Chondrocyte (in vitro differentiated cells): ENCODE measurements around the gene DCK. TPM values are rescaled to one million over a fixed set of nuclear protein-coding genes. Genes with fewer than 3 reads are reported as not detected.
"Not testable (repeated sequence)": the region's sequence is repeated elsewhere in the genome, so short reads cannot be mapped to it uniquely, and the experiment has no call there.

Experiments used
- DNase-seq: peaks from one replicate; pipeline ENCODE4 v3.0.0; 2021; ENCODE audit warnings: mixed read lengths, low spot score
- H3K27ac Mint-ChIP-seq: one replicate; pipeline ENCODE4 v1.8.0; 2021; ENCODE audit warnings: mild to moderate bottlenecking, moderate library complexity, mixed read lengths; ENCODE audit not compliant: unreplicated experiment
- H3K27me3 Mint-ChIP-seq: 2 replicates; pipeline ENCODE4 v1.8.0; 2021; ENCODE audit warnings: low read depth, mixed read lengths
- H3K36me3 Mint-ChIP-seq: 2 replicates; pipeline ENCODE4 v1.8.0; 2021; ENCODE audit warnings: low read depth, mixed read lengths
- H3K4me1 Mint-ChIP-seq: 2 replicates; pipeline ENCODE4 v1.8.0; 2021; ENCODE audit warnings: low read depth, mild to moderate bottlenecking, mixed read lengths
- H3K4me3 Mint-ChIP-seq: one replicate; pipeline ENCODE4 v1.8.0; 2021; ENCODE audit warnings: mild to moderate bottlenecking, moderate library complexity, mixed read lengths; ENCODE audit not compliant: unreplicated experiment
- H3K9me3 Mint-ChIP-seq: 2 replicates; pipeline ENCODE4 v1.8.0; 2021; ENCODE audit warnings: low read depth, mixed read lengths
- CTCF ChIP-seq: fragments of 200-600 bp; sonication (generic); IDR thresholded peaks from 2 replicates; pipeline ENCODE4 v1.5.0; 2021; ENCODE audit warnings: antibody characterized with exemption, mild to moderate bottlenecking, moderate library complexity
- total RNA-seq: library from RNA; stranded (reverse); gene quantifications from 3 replicates; pipeline ENCODE4 v1.2.1, GENCODE V29; 2021

The DCK gene
- total RNA-seq, 1 donor from 2014 or later: 14.9 TPM

GRCh38 chr4:71020611-71021010 lies 27.2 kb downstream of the DCK start:
- Mint-ChIP-seq H3K4me1 (peaks cover 13% of the 10 kb centered on the region), H3K9me3 (peaks cover 5% of the 10 kb centered on the region), H3K36me3 (peaks cover 8% of the 10 kb centered on the region), H3K4me3 (no peak overlapping the region), H3K27ac (no peak overlapping the region), H3K27me3 (no peaks in the 10 kb centered on the region)
- DNase-seq: no peak
- no peak for TF ChIP-seq CTCF

GRCh38 chr4:71025654-71026053 lies 32.2 kb downstream of the DCK start:
- Mint-ChIP-seq H3K27me3 (no peaks in the 10 kb centered on the region), H3K4me1 (peaks cover 17% of the 10 kb centered on the region), H3K4me3 (no peak overlapping the region), H3K27ac (peak overlapping the region; percentile 27), H3K9me3 (no peaks in the 10 kb centered on the region), H3K36me3 (peaks cover 6% of the 10 kb centered on the region)
- DNase-seq: no peak
- no peak for TF ChIP-seq CTCF

GRCh38 chr4:71026086-71026485 lies 32.6 kb downstream of the DCK start:
- peaks cover 15% of the 10 kb centered on the region for H3K4me1 Mint-ChIP-seq
- no peaks in the 10 kb centered on the region for H3K27me3 Mint-ChIP-seq
- H3K9me3 Mint-ChIP-seq: no peaks in the 10 kb centered on the region
- DNase-seq: no peak
- H3K36me3 Mint-ChIP-seq: peaks cover 8% of the 10 kb centered on the region
- H3K4me3 Mint-ChIP-seq: no peak overlapping the region
- TF ChIP-seq CTCF: no peak
- H3K27ac Mint-ChIP-seq: peak overlapping the region; percentile 57

GRCh38 chr4:71027611-71028010 lies 34.2 kb downstream of the DCK start:
- H3K4me3 Mint-ChIP-seq: no peak overlapping the region
- H3K4me1 Mint-ChIP-seq: peaks cover 21% of the 10 kb centered on the region
- H3K9me3 Mint-ChIP-seq: no peaks in the 10 kb centered on the region
- H3K27ac Mint-ChIP-seq: no peak overlapping the region
- no peaks in the 10 kb centered on the region for H3K27me3 Mint-ChIP-seq
- TF ChIP-seq CTCF: no peak
- no peak for DNase-seq
- peaks cover 19% of the 10 kb centered on the region for H3K36me3 Mint-ChIP-seq

GRCh38 chr4:71029504-71029903 lies 36.1 kb downstream of the DCK start:
- H3K27me3 Mint-ChIP-seq: no peaks in the 10 kb centered on the region
- peaks cover 21% of the 10 kb centered on the region for H3K4me1 Mint-ChIP-seq
- no peak for DNase-seq
- no peak overlapping the region for H3K4me3 Mint-ChIP-seq
- H3K36me3 Mint-ChIP-seq: peaks cover 24% of the 10 kb centered on the region
- TF ChIP-seq CTCF: no peak
- no peaks in the 10 kb centered on the region for H3K9me3 Mint-ChIP-seq
- H3K27ac Mint-ChIP-seq: no peak overlapping the region

GRCh38 chr4:71032106-71032505 lies 38.7 kb downstream of the DCK start:
- not testable (repeated sequence) for H3K9me3 Mint-ChIP-seq, H3K4me1 Mint-ChIP-seq, H3K4me3 Mint-ChIP-seq, DNase-seq, H3K27me3 Mint-ChIP-seq
- Mint-ChIP-seq H3K36me3 (peaks cover 22% of the 10 kb centered on the region), H3K27ac (peak overlapping the region; percentile 41)
